ENCODE data around the gene LMOD3.
A peak's percentile ranks its signal among the peaks of the same experiment; 100 is the strongest.

Gene LMOD3

GRCh38 chr3:69088063-69088462 is 34.3 kb downstream of the LMOD3 start:
- peak; percentile 68 for DNase-seq

- no peak for DNase-seq
Observed at GRCh38 chr3:69087030-69087791, 35.2 kb downstream of the LMOD3 start.

GRCh38 chr3:69085833-69086722 is 36.3 kb downstream of the LMOD3 start:
- peak; percentile 91 for DNase-seq

- peak; percentile 32 for DNase-seq
Observed at GRCh38 chr3:69085168-69085832, 37.1 kb downstream of the LMOD3 start.

GRCh38 chr3:69084326-69085167 is 37.8 kb downstream of the LMOD3 start, which contains the start of gene ARL6IP5:
Gene ARL6IP5, plus strand, starts transcription at chr3:69084937. Its CDS starts 111 bp downstream, at chr3:69085048.
- peak; percentile 94 for DNase-seq

GRCh38 chr3:69082805-69083204 is 39.6 kb downstream of the LMOD3 start:
- peak; percentile 75 for DNase-seq

GRCh38 chr3:69082361-69082760 is 40.0 kb downstream of the LMOD3 start:
- DNase-seq: no peak

GRCh38 chr3:69081583-69082262 is 40.7 kb downstream of the LMOD3 start:
- DNase-seq: peak; percentile 21

GRCh38 chr3:69080233-69080920 is 42.0 kb downstream of the LMOD3 start, which contains the start of gene UBA3:
Gene UBA3, minus strand, starts transcription at chr3:69080365. Its CDS starts 12 bp downstream, at chr3:69080353.
- DNase-seq: peak; percentile 89

- DNase-seq: peak; percentile 18
Observed at GRCh38 chr3:69079269-69080159, 42.9 kb downstream of the LMOD3 start.

- DNase-seq: no peak
Observed at GRCh38 chr3:69072928-69073327, 49.5 kb downstream of the LMOD3 start.

- no peak for DNase-seq
Observed at GRCh38 chr3:69066121-69066520, 56.3 kb downstream of the LMOD3 start.

GRCh38 chr3:69065318-69065964 is 57.0 kb downstream of the LMOD3 start:
- DNase-seq: no peak

- no peak for DNase-seq
Observed at GRCh38 chr3:69063636-69064035, 58.8 kb downstream of the LMOD3 start.

GRCh38 chr3:69059688-69060087 is 62.7 kb downstream of the LMOD3 start:
- no peak for DNase-seq

GRCh38 chr3:69058947-69059224 is 63.5 kb downstream of the LMOD3 start:
- no peak for DNase-seq

GRCh38 chr3:69058180-69058946 is 64.0 kb downstream of the LMOD3 start:
- no peak for DNase-seq

All from HCEC 1CT (cell line).